HL-60 (cell line): ENCODE measurements around the gene TSPEAR.

Experiments used
- CTCF ChIP-seq: IDR thresholded peaks from one replicate; pipeline ENCODE4 v1.5.1; 2011; ENCODE audit warnings: low read length, control low read depth, inconsistent platforms; ENCODE audit not compliant: insufficient read depth
- SPI1 ChIP-seq: IDR thresholded peaks from 2 replicates; pipeline ENCODE4 v1.6.1; 2012; ENCODE audit warnings: low read depth, mild to moderate bottlenecking, borderline replicate concordance

- TF ChIP-seq CTCF (no peak), SPI1 (no peak)
Measured at GRCh38 chr21:44710756-44711326, 531 bp downstream of the TSPEAR start.
